Neutrophil (primary cell): ENCODE data around the gene CYP3A5.
"Not testable (repeated sequence)": the region's sequence is repeated elsewhere in the genome, so short reads cannot be mapped to it uniquely, and the experiment has no call there.

Experiments
- H3K27ac ChIP-seq: fragments of 200-600 bp; sonication (generic); 2 replicates; pipeline ENCODE4 v1.5.1; 2016; ENCODE audit warnings: mild to moderate bottlenecking, moderate library complexity
- H3K27me3 ChIP-seq: fragments of 200-600 bp; sonication (generic); 2 replicates; pipeline ENCODE4 v1.6.0; 2016; ENCODE audit warnings: mild to moderate bottlenecking
- H3K36me3 ChIP-seq: fragments of 200-600 bp; sonication (generic); 2 replicates; pipeline ENCODE4 v1.5.1; 2017
- H3K4me1 ChIP-seq, 2 experiments: fragments of 200-600 bp in 1 of 2; sonication (generic) in 1 of 2; 1 replicate in 1 of 2; 2 replicates in 1 of 2; pipeline versions ENCODE4 v1.5.1 to v1.6.1; 2013 to 2016; ENCODE audit warnings: low read depth in 1 of 2, low read length in 1 of 2, mild to moderate bottlenecking in 1 of 2, moderate library complexity in 1 of 2; ENCODE audit not compliant: control insufficient read depth in 1 of 2, insufficient read depth in 1 of 2
- H3K4me3 ChIP-seq, 2 experiments: fragments of 200-600 bp in 1 of 2; sonication (generic) in 1 of 2; 1 replicate in 1 of 2; 2 replicates in 1 of 2; pipeline ENCODE4 v1.5.1; 2013 to 2016; ENCODE audit warnings: low read depth in 1 of 2, low read length in 1 of 2, mild to moderate bottlenecking in 1 of 2, moderate library complexity in 1 of 2
- H3K9me3 ChIP-seq: fragments of 200-600 bp; sonication (generic); 2 replicates; pipeline ENCODE4 v1.5.1; 2016
- TF ChIP-seq, protein P1 (sequence below): fragments of 200-600 bp; sonication (generic); IDR thresholded peaks from 2 replicates; pipeline ENCODE4 v1.5.1; 2016; ENCODE audit warnings: antibody characterized with exemption

Gene CYP3A5

GRCh38 chr7:99638731-99639130 lies 41.1 kb downstream of the CYP3A5 start:
- Histone ChIP-seq H3K27ac (no peak overlapping the region), H3K36me3 (no peaks in the 10 kb centered on the region), H3K27me3 (no peaks in the 10 kb centered on the region), H3K4me1 (peaks cover 0 to 5% of the 10 kb centered on the region in 2 experiments), H3K9me3 (no peaks in the 10 kb centered on the region), H3K4me3 (no peak overlapping the region)
- TF ChIP-seq, protein P1, sequence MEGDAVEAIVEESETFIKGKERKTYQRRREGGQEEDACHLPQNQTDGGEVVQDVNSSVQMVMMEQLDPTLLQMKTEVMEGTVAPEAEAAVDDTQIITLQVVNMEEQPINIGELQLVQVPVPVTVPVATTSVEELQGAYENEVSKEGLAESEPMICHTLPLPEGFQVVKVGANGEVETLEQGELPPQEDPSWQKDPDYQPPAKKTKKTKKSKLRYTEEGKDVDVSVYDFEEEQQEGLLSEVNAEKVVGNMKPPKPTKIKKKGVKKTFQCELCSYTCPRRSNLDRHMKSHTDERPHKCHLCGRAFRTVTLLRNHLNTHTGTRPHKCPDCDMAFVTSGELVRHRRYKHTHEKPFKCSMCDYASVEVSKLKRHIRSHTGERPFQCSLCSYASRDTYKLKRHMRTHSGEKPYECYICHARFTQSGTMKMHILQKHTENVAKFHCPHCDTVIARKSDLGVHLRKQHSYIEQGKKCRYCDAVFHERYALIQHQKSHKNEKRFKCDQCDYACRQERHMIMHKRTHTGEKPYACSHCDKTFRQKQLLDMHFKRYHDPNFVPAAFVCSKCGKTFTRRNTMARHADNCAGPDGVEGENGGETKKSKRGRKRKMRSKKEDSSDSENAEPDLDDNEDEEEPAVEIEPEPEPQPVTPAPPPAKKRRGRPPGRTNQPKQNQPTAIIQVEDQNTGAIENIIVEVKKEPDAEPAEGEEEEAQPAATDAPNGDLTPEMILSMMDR: no peak

DNA sequence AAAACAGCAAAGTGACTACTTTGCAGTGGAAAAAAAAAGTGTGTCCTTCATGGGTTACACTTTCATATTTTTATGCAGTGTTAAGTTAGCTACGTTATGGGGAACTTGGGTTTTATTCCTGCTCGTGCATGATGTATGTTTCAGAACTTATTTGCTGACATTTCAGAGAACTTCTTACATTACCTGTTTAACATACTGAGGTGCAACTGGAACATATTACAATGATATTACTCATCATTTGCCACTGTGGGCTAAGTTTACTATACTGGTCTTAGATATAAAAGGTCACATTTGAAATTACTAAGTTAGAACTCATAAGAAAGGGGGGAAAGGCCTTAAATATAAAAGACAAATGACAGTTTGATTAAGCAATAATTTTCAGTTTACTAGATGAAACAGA lies 42.4 kb downstream of the CYP3A5 start:
- H3K9me3 ChIP-seq, H3K4me3 ChIP-seq, H3K4me1 ChIP-seq, H3K36me3 ChIP-seq, H3K27ac ChIP-seq, H3K27me3 ChIP-seq: not testable (repeated sequence)

DNA sequence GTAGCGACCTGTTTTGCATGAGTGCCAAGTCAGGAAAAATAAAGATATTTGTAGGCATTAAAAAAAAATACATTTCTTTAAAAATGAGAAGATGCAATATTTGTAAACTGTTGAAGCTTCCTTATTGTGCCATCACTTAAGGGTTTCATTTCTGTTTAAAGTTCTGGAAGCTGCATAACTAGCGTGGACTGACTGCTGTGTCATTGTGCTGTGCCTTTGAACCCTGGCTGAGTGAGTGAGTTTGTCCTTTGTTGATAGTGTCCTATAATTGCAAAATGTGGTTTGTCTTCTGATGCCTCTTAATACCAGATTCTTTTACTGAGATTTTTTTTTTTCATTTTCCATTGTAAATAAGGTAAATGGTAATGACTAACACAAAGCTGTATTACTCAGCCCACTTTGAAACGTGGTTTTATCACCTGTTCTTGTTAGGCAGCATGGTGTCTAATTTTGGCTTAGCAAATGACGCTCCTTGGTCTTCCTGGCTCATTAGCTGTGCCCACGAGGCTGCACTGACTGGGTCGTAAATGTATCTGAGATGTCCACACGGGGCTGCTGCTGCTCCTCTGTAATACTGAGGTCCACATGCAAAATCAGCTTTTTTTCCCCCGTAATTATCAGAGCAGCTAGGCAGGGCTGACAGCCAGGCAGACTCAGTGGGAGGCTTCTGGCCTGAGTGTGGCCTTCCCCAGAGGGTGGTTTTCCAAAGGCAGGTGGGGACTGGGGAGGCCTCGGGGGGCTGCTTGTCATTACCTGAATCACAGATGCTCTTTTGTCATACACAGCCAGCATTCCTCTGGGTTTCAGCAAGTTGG lies 48.3 kb downstream of the CYP3A5 start:
- peaks cover 58% of the 10 kb centered on the region for H3K36me3 ChIP-seq
- H3K9me3 ChIP-seq: no peaks in the 10 kb centered on the region
- no peak overlapping the region for H3K4me3 ChIP-seq
- TF ChIP-seq, protein P1: no peak
- H3K4me1 ChIP-seq: no peaks in the 10 kb centered on the region
- no peaks in the 10 kb centered on the region for H3K27me3 ChIP-seq
- no peak overlapping the region for H3K27ac ChIP-seq

GRCh38 chr7:99629643-99630042 lies 50.2 kb downstream of the CYP3A5 start:
- Histone ChIP-seq H3K27ac (no peak overlapping the region), H3K36me3 (peaks cover 77% of the 10 kb centered on the region), H3K27me3 (no peaks in the 10 kb centered on the region), H3K9me3 (no peaks in the 10 kb centered on the region), H3K4me3 (no peak overlapping the region), H3K4me1 (peaks cover 0 to 2% of the 10 kb centered on the region in 2 experiments)
- TF ChIP-seq, protein P1: no peak

DNA sequence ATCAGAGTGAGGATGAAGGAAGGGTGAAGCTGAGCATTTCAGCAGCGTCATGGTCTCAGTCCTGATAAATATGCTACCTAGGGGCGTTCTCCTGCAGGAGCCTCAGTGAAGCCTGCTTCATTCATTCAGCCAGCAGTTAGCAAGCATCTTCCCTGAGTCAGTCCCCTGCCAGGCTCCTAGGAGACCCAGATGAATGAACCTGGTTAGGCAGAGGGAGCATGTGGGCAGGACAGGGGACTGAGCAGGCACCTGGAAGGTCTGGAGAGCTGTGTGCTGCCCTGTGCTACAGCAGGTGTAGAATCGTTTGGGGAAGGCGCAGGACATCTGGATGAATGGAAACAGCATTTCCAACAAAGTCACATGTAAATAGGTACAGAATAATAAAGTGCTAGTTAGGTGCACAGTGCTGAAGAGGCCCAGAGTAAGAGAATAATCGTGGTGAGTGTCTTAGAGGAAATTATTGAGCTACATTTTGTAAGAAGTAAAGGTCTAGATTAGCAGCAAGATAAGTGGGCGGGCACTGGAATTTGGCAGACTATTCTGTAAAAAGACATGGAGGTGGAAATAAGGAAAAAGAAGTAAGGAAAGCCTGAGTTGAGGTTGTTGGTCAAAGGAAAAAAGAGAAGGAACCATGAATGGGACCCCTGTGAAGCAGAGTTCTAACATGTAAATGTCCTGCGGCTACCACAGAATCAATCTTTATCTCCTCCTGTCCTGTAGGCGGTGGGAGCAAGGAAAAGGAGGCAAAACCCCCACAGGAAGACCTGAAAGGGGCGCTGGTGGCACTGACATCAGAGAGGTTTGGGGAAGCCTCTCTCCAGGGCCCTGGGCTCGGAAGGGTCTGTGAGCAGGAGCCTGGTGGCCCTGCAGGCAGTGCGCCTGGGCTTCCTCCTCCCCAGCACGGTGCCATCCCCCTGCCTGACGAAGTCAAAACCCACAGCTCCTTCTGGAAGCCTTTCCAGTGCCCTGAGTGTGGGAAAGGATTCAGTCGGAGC lies 51.0 kb downstream of the CYP3A5 start:
- H3K4me3 ChIP-seq: no peak overlapping the region
- H3K36me3 ChIP-seq: peaks cover 86% of the 10 kb centered on the region
- no peaks in the 10 kb centered on the region for H3K9me3 ChIP-seq
- H3K27me3 ChIP-seq: no peaks in the 10 kb centered on the region
- peaks cover 0 to 9% of the 10 kb centered on the region in 2 experiments for H3K4me1 ChIP-seq
- TF ChIP-seq, protein P1: no peak
- no peak overlapping the region for H3K27ac ChIP-seq
